ENCODE data around the gene ST3GAL3.

- no peak for TF ChIP-seq RAD21 (IDR thresholded peaks at IDR 0.05; ENCODE audit: low read length)
- no peak for TF ChIP-seq EP300 (IDR thresholded peaks at IDR 0.05; ENCODE audit: borderline replicate concordance in 1 of 2, low read depth in 1 of 2, low read length in 1 of 2)
- TF ChIP-seq MAX (IDR thresholded peaks at IDR 0.05; ENCODE audit: low read depth), result no peak
- TF ChIP-seq USF1 (IDR thresholded peaks at IDR 0.05; ENCODE audit: borderline replicate concordance, low read depth), result no peak
- no peak for TF ChIP-seq RFX5 (IDR thresholded peaks at IDR 0.05; ENCODE audit: low read length)
- TF ChIP-seq ELF1 (IDR thresholded peaks at IDR 0.05), result no peak
- TF ChIP-seq YY1 (IDR thresholded peaks at IDR 0.05; ENCODE audit: low read depth), result no peak
- no peak for TF ChIP-seq CTCF (IDR thresholded peaks at IDR 0.05)
- no peak for TF ChIP-seq TEAD4 (IDR thresholded peaks at IDR 0.05; ENCODE audit: borderline replicate concordance, insufficient read depth)
- TF ChIP-seq USF2 (IDR thresholded peaks at IDR 0.05; ENCODE audit: borderline replicate concordance, low read depth, low read length), result no peak
- no peak for TF ChIP-seq ZBTB33 (IDR thresholded peaks at IDR 0.05; ENCODE audit: borderline replicate concordance, low read depth)
These were observed 14.0 kb upstream of the ST3GAL3 start for GRCh38 chr1:43693371-43693770.

All from SK-N-SH (cell line).